K562 (cell line): ENCODE results near the gene TENT4B. TPM values are rescaled to one million over a fixed set of nuclear protein-coding genes. Genes with fewer than 3 reads are reported as not detected.

Experiments used
- ADNP ChIP-seq: fragments of 200-800 bp; sonication (Bioruptor generic); IDR thresholded peaks from 2 replicates; pipeline ENCODE4 v1.6.1; 2016; ENCODE audit warnings: missing genetic modification characterization, missing compliant biosample characterization
- ARHGAP35 ChIP-seq: fragments of 450-650 bp; IDR thresholded peaks from 2 replicates; pipeline ENCODE4 v1.6.1; 2018; ENCODE audit not compliant: partially characterized antibody
- BDP1 ChIP-seq: IDR thresholded peaks from 3 replicates; pipeline ENCODE4 v1.6.1; 2011; ENCODE audit not compliant: insufficient read length, insufficient read depth
- CBX1 ChIP-seq: sonication (generic); IDR thresholded peaks from 2 replicates; pipeline ENCODE4 v1.6.1; 2016; ENCODE audit warnings: antibody characterized with exemption, low read depth, mild to moderate bottlenecking
- CCAR2 ChIP-seq: fragments of 200-400 bp; formaldehyde crosslinking; IDR thresholded peaks from 2 replicates; pipeline ENCODE4 v1.6.1; 2017; ENCODE audit warnings: mild to moderate bottlenecking, low read depth, low read length
- ERF ChIP-seq: fragments of 450-650 bp; formaldehyde crosslinking; IDR thresholded peaks from 2 replicates; pipeline ENCODE4 v1.4.0; 2020; ENCODE audit warnings: mild to moderate bottlenecking, mixed read lengths
- FOXA3 ChIP-seq, 2 experiments: fragments of 450-650 bp in 1 of 2; sonication (generic) in 1 of 2; formaldehyde crosslinking; IDR thresholded peaks in 1 of 2; conservative IDR thresholded peaks in 1 of 2; 2 replicates each; pipeline versions ENCODE4 v1.4.0 to v1.8.0; 2020 to 2022; ENCODE audit warnings: mild to moderate bottlenecking in 2 of 2, missing genetic modification reagents in 1 of 2
- GABPA ChIP-seq: fragments of 200-800 bp; sonication (Bioruptor generic); conservative IDR thresholded peaks from 2 replicates; pipeline ENCODE4 v1.6.1; 2016; ENCODE audit warnings: low read depth, missing genetic modification characterization, missing compliant biosample characterization
- MCM2 ChIP-seq: fragments of 450-650 bp; IDR thresholded peaks from 2 replicates; pipeline ENCODE4 v1.6.1; 2017; ENCODE audit warnings: low read depth, mild to moderate bottlenecking
- NRF1 ChIP-seq, 2 experiments: fragments of 450-650 bp; IDR thresholded peaks in 1 of 2; conservative IDR thresholded peaks in 1 of 2; 2 replicates each; pipeline ENCODE4 v1.6.1; 2014; ENCODE audit warnings: mild to moderate bottlenecking in 2 of 2
- POLR2AphosphoS2 ChIP-seq: IDR thresholded peaks from 2 replicates; pipeline ENCODE4 v1.6.1; 2012; ENCODE audit warnings: low read length, improper control_type of control experiment
- SAFB ChIP-seq: fragments of 200-400 bp; formaldehyde crosslinking; IDR thresholded peaks from 2 replicates; pipeline ENCODE4 v1.6.1; 2017; ENCODE audit warnings: low read depth, low read length, borderline replicate concordance
- SMAD1 ChIP-seq: fragments of 150-350 bp; IDR thresholded peaks from 2 replicates; pipeline ENCODE4 v1.6.1; 2014; ENCODE audit warnings: low read length, low read depth; ENCODE audit not compliant: partially characterized antibody
- TBP ChIP-seq: optimal IDR thresholded peaks from 2 replicates; pipeline ENCODE3; 2011; ENCODE audit warnings: low read depth, low read length, improper control_type of control experiment
- polyA plus RNA-seq, 8 experiments: library from polyadenylated mRNA; depleted of rRNA in 4 of 8; stranded (reverse) in 5 of 8; unstranded in 3 of 8; fragments of >200 nt; fragmentation: Nextera tagmentation in 2 of 8; fragmentation: Illumina TruSeq in 1 of 8; extraction: Ambion mirVana in 2 of 8; extraction: Trizol in 1 of 8; gene quantifications; 2 replicates each; pipeline versions ENCODE4 v1.2.1 to v1.2.3, GENCODE V29; 2011 to 2014; ENCODE audit warnings: inconsistent platforms in 1 of 8, missing spikeins in 1 of 8
- total RNA-seq, 7 experiments: library from RNA; depleted of rRNA in 6 of 7; stranded (reverse); fragments of >200 nt in 6 of 7; fragmentation: Illumina TruSeq in 2 of 7; extraction: Trizol in 2 of 7; gene quantifications; 2 replicates each; pipeline versions ENCODE4 v1.2.1 to v1.2.3, GENCODE V29; 2011 to 2021; ENCODE audit warnings: low replicate concordance in 1 of 7
- TF ChIP-seq, protein P1 (sequence below): fragments of 250-450 bp; sonication (Bioruptor Pico); IDR thresholded peaks from 2 replicates; pipeline ENCODE4 v1.5.0; 2021
- TF ChIP-seq, protein P2 (sequence below): sonication (generic); formaldehyde crosslinking; IDR thresholded peaks from 2 replicates; pipeline ENCODE4 v1.8.0; 2022; ENCODE audit warnings: missing genetic modification reagents, mild to moderate bottlenecking, moderate library complexity, borderline replicate concordance
- TF ChIP-seq, protein P3 (sequence below): IDR thresholded peaks from 2 replicates; pipeline ENCODE4 v1.6.1; 2011; ENCODE audit warnings: borderline replicate concordance, low read depth, mild to moderate bottlenecking, moderate library complexity, low read length; ENCODE audit not compliant: insufficient read depth, poor library complexity, severe bottlenecking
- TF ChIP-seq, protein P4 (sequence below): sonication (generic); formaldehyde crosslinking; IDR thresholded peaks from 2 replicates; pipeline ENCODE4 v1.8.0; 2023; ENCODE audit warnings: mild to moderate bottlenecking, missing genetic modification reagents
- TF ChIP-seq, protein P5 (sequence below): sonication (generic); formaldehyde crosslinking; IDR thresholded peaks from 2 replicates; pipeline ENCODE4 v1.8.1; 2023; ENCODE audit warnings: mild to moderate bottlenecking, missing genetic modification reagents

The TENT4B gene
- total and polyA plus RNA-seq, 9 of the 15 experiments (the other 6 are each of a cell fraction or from before 2014, with no cell fraction given): 5.2 to 8.4 (median 7.0) TPM

DNA sequence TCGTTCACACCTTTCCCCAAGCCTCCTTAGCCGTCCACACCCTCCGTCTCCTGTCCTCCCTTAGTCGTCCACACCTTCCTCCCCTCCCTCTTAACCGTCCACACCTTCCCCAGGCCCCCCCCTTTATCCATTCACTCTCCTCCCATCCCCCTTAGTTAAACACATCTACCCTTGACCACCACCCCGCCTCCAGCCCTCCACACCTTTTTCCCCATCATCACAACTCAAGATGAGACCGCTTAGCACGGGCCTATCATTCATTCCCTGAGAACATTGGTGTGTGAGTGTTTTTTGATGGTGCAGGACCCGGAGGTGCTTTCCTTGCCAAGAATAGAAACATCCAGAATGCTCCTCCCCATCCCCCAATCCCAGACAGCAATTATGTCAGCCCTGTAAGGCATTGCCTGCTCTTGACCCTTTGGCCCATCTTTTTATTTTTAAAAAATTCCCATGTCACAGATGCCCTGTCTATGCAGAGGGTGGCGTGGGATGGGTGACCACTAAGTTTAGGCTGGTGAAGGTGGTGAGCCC lies 1.4 kb downstream of the TENT4B start (continued):
- peak; percentile 10 for TF ChIP-seq ARHGAP35
- no peak for TF ChIP-seq CCAR2
- TF ChIP-seq CBX1: no peak
- TF ChIP-seq, protein P1, sequence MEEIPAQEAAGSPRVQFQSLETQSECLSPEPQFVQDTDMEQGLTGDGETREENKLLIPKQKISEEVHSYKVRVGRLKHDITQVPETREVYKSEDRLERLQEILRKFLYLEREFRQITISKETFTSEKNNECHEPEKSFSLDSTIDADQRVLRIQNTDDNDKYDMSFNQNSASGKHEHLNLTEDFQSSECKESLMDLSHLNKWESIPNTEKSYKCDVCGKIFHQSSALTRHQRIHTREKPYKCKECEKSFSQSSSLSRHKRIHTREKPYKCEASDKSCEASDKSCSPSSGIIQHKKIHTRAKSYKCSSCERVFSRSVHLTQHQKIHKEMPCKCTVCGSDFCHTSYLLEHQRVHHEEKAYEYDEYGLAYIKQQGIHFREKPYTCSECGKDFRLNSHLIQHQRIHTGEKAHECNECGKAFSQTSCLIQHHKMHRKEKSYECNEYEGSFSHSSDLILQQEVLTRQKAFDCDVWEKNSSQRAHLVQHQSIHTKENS (CRISPR knock-in tag): no peak
- no peak for TF ChIP-seq MCM2
- TF ChIP-seq, protein P2, sequence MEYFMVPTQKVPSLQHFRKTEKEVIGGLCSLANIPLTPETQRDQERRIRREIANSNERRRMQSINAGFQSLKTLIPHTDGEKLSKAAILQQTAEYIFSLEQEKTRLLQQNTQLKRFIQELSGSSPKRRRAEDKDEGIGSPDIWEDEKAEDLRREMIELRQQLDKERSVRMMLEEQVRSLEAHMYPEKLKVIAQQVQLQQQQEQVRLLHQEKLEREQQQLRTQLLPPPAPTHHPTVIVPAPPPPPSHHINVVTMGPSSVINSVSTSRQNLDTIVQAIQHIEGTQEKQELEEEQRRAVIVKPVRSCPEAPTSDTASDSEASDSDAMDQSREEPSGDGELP: 0 out of 2 replicates have a peak, but pooled peaks have one; percentile 6
- TF ChIP-seq, protein P3, sequence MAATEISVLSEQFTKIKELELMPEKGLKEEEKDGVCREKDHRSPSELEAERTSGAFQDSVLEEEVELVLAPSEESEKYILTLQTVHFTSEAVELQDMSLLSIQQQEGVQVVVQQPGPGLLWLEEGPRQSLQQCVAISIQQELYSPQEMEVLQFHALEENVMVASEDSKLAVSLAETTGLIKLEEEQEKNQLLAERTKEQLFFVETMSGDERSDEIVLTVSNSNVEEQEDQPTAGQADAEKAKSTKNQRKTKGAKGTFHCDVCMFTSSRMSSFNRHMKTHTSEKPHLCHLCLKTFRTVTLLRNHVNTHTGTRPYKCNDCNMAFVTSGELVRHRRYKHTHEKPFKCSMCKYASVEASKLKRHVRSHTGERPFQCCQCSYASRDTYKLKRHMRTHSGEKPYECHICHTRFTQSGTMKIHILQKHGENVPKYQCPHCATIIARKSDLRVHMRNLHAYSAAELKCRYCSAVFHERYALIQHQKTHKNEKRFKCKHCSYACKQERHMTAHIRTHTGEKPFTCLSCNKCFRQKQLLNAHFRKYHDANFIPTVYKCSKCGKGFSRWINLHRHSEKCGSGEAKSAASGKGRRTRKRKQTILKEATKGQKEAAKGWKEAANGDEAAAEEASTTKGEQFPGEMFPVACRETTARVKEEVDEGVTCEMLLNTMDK: no peak
- TF ChIP-seq SMAD1: no peak
- TF ChIP-seq GABPA (tag): no peak
- TF ChIP-seq POLR2AphosphoS2: no peak
- no peak for TF ChIP-seq TBP
- TF ChIP-seq, protein P4, sequence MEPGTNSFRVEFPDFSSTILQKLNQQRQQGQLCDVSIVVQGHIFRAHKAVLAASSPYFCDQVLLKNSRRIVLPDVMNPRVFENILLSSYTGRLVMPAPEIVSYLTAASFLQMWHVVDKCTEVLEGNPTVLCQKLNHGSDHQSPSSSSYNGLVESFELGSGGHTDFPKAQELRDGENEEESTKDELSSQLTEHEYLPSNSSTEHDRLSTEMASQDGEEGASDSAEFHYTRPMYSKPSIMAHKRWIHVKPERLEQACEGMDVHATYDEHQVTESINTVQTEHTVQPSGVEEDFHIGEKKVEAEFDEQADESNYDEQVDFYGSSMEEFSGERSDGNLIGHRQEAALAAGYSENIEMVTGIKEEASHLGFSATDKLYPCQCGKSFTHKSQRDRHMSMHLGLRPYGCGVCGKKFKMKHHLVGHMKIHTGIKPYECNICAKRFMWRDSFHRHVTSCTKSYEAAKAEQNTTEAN (CRISPR knock-in tag): no peak
- TF ChIP-seq BDP1: no peak
- TF ChIP-seq, protein P5, sequence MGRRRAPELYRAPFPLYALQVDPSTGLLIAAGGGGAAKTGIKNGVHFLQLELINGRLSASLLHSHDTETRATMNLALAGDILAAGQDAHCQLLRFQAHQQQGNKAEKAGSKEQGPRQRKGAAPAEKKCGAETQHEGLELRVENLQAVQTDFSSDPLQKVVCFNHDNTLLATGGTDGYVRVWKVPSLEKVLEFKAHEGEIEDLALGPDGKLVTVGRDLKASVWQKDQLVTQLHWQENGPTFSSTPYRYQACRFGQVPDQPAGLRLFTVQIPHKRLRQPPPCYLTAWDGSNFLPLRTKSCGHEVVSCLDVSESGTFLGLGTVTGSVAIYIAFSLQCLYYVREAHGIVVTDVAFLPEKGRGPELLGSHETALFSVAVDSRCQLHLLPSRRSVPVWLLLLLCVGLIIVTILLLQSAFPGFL (CRISPR knock-in tag): no peak
- no peak for TF ChIP-seq SAFB
- no peak for TF ChIP-seq FOXA3 (CRISPR knock-in tag; conservative IDR thresholded peaks at IDR 0.05 in 1 of 2, IDR thresholded peaks at IDR 0.05 in 1 of 2)
- TF ChIP-seq ADNP: no peak
- peak in 1 of 2 experiments; percentile 2; a peak in 1 of 4 replicates for TF ChIP-seq NRF1 (conservative IDR thresholded peaks at IDR 0.05 in 1 of 2, IDR thresholded peaks at IDR 0.05 in 1 of 2)
- no peak for TF ChIP-seq ERF (CRISPR knock-in tag)
